ENCODE measurements around the gene CDH4. TPM values are rescaled to one million over a fixed set of nuclear protein-coding genes. Genes with fewer than 3 reads are reported as not detected.

The CDH4 gene
- polyA plus RNA-seq, 1 experiment, result 1.5 TPM

DNA sequence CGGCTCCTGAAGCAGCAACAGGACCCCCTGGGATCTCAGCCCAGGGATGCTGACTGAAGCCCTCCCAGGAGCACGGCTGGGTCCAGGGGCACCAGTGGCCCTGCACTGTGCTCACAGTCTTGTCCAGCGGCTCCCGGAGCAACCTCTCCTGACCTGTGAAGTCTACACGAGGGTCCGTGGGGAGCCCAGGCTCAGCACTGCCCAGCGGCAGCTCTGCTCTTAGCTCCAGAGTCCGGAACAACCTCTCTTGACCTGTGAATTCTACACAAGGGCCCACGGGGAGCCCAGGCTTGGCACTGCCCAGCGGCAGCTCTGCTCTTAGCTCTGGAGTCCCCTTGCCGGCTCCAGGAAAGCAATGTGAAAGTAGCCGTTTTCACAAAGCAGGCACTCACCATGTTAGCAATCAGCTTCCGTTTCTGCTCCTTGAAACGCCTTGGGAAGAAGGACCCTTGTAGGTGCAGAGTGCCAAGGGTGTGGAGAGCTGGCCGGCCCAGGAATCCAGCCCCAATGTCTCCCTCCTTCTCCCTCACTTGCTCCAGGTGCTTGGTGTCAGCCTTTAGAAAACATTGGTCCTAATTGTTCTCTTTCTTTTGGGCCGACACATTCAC lies 310.9 kb downstream of the CDH4 start:
- TF ChIP-seq, protein P1, sequence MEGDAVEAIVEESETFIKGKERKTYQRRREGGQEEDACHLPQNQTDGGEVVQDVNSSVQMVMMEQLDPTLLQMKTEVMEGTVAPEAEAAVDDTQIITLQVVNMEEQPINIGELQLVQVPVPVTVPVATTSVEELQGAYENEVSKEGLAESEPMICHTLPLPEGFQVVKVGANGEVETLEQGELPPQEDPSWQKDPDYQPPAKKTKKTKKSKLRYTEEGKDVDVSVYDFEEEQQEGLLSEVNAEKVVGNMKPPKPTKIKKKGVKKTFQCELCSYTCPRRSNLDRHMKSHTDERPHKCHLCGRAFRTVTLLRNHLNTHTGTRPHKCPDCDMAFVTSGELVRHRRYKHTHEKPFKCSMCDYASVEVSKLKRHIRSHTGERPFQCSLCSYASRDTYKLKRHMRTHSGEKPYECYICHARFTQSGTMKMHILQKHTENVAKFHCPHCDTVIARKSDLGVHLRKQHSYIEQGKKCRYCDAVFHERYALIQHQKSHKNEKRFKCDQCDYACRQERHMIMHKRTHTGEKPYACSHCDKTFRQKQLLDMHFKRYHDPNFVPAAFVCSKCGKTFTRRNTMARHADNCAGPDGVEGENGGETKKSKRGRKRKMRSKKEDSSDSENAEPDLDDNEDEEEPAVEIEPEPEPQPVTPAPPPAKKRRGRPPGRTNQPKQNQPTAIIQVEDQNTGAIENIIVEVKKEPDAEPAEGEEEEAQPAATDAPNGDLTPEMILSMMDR (IDR thresholded peaks at IDR 0.05; ENCODE audit: insufficient read depth, low read depth, low read length), result no peak
- no peak for DNase-seq (ENCODE audit: low read depth)
- POLR2A ChIA-PET, result no interaction called here
- Histone ChIP-seq H3K27me3 (ENCODE audit: control insufficient read depth, insufficient read depth, low read length) (no peaks in the 10 kb centered on the region), H3K4me3 (ENCODE audit: low read depth, low read length) (no peak overlapping the region), H3K36me3 (ENCODE audit: control insufficient read depth, insufficient read depth, low read length) (no peaks in the 10 kb centered on the region)
- CTCF ChIA-PET, result no interaction called here

DNA sequence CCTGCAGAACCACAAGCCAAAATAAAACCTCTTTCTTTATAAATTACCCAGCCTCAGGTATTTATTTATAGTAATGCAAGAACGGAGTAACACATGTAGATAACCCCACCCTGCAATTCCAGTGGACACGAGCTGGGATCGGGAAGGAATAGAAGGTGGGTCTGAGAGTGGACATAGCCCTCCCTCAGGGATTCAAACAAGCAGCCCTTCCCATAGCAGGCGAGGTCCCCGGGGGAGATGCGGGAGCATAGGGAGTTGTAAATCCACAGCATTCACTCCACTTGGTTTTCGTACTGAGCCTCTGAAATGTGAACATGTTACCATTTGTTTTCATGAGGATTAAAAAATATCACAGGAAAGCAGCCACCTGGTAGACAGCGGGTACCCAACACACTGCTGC lies 312.6 kb downstream of the CDH4 start:
- H3K4me3 ChIP-seq (ENCODE audit: low read depth, low read length), result no peak overlapping the region
- ChIA-PET CTCF (no interaction called here), POLR2A (no interaction called here)
- H3K36me3 ChIP-seq (ENCODE audit: control insufficient read depth, insufficient read depth, low read length), result no peaks in the 10 kb centered on the region
- no peak for DNase-seq (ENCODE audit: low read depth)
- H3K27me3 ChIP-seq (ENCODE audit: control insufficient read depth, insufficient read depth, low read length), result no peaks in the 10 kb centered on the region
- TF ChIP-seq, protein P1 (IDR thresholded peaks at IDR 0.05; ENCODE audit: insufficient read depth, low read depth, low read length), result no peak

DNA sequence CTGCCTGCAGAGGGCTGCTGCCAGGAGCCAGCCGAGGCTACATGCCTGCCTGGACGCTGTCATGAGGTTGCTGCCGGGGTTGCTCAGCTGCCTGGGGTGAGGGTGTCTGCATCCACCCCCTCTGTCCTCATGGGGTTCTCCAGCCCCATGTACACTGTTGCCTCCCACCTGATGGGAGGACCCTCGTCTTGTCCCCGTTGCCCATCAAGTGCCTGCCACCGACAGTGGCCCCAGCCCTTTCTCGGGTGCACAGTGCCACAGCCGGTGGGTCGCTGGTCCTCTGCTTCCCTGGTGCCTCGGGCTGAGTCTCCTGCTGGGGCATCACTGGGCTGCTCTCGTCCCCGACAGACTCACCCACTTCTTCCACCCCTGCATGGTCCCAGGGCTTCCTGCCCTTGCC lies 313.7 kb downstream of the CDH4 start:
- ChIA-PET POLR2A (no interaction called here), CTCF (no interaction called here)
- Histone ChIP-seq H3K4me3 (ENCODE audit: low read depth, low read length) (no peak overlapping the region), H3K36me3 (ENCODE audit: control insufficient read depth, insufficient read depth, low read length) (no peaks in the 10 kb centered on the region), H3K27me3 (ENCODE audit: control insufficient read depth, insufficient read depth, low read length) (no peaks in the 10 kb centered on the region)
- TF ChIP-seq, protein P1 (IDR thresholded peaks at IDR 0.05; ENCODE audit: insufficient read depth, low read depth, low read length), result no peak
- no peak for DNase-seq (ENCODE audit: low read depth)

DNA sequence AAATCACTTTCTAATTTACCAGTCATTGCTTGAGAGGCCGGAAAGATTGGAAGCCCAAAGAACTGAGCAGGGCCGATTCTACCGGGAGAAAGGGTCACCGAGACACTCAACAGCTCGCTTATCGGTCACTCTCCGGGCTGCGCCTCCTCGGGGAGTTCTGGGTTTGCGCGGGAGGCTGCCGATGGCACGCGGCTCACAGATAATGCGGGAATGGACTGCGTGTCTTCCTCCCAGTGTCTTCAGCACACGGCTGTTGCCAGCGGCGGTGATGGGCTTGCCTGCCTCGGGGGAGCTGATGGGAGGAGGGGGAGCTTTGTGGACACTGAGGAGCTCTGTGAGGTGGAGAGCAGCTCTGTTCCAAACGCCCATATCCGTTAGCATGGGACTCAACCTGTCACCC lies 314.6 kb downstream of the CDH4 start:
- no peaks in the 10 kb centered on the region for H3K27me3 ChIP-seq (ENCODE audit: control insufficient read depth, insufficient read depth, low read length)
- H3K36me3 ChIP-seq (ENCODE audit: control insufficient read depth, insufficient read depth, low read length), result no peaks in the 10 kb centered on the region
- no peak overlapping the region for H3K4me3 ChIP-seq (ENCODE audit: low read depth, low read length)
- POLR2A ChIA-PET, result no interaction called here
- TF ChIP-seq, protein P1 (IDR thresholded peaks at IDR 0.05; ENCODE audit: insufficient read depth, low read depth, low read length), result no peak
- CTCF ChIA-PET, result no interaction called here
- DNase-seq (ENCODE audit: low read depth), result no peak

DNA sequence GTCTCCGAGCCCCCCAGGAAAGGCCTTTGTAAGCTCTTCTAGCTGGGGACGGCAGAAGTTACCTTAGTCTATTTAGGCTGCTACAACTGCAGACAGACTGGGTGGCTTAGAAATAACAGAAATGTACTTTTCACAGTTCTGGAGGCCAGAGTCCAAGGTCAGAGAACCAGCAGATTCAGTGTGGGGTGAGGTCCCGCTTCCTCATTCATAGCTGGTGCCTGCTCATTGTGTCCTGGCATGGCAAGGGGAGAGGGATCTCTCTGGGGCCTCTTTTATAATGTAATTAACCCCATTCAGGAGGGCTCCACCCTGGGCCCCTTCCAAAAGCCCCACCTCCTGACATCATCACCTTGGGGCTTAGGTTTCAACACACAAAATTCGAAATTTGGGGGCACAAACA lies 315.1 kb downstream of the CDH4 start:
- POLR2A ChIA-PET, result no interaction called here
- H3K4me3 ChIP-seq (ENCODE audit: low read depth, low read length), result no peak overlapping the region
- TF ChIP-seq, protein P1 (IDR thresholded peaks at IDR 0.05; ENCODE audit: insufficient read depth, low read depth, low read length), result no peak
- CTCF ChIA-PET, result no interaction called here
- no peaks in the 10 kb centered on the region for H3K27me3 ChIP-seq (ENCODE audit: control insufficient read depth, insufficient read depth, low read length)
- no peak for DNase-seq (ENCODE audit: low read depth)
- H3K36me3 ChIP-seq (ENCODE audit: control insufficient read depth, insufficient read depth, low read length), result no peaks in the 10 kb centered on the region

All from BJ (cell line).